Karpas-422 (cell line): ENCODE results near the gene PNKD. TPM values are rescaled to one million over a fixed set of nuclear protein-coding genes. Genes with fewer than 3 reads are reported as not detected.
A peak's percentile ranks its signal among the peaks of the same experiment; 100 is the strongest.
"Not testable (repeated sequence)": the region's sequence is repeated elsewhere in the genome, so short reads cannot be mapped to it uniquely, and the experiment has no call there.

ENCODE experiments used
- DNase-seq: peaks from one replicate; pipeline ENCODE4 v3.0.0-alpha.2; 2015
- H2AFZ ChIP-seq: fragments of 200-600 bp; sonication (generic); 2 replicates; pipeline ENCODE4 v1.6.1; 2014; ENCODE audit warnings: antibody characterized with exemption, low read length, mixed read lengths
- H3K27ac ChIP-seq: fragments of 200-600 bp; sonication (generic); 2 replicates; pipeline ENCODE4 v1.5.1; 2014; ENCODE audit warnings: mild to moderate bottlenecking, low read length, moderate library complexity
- H3K27me3 ChIP-seq: fragments of 200-600 bp; sonication (generic); 2 replicates; pipeline ENCODE4 v1.6.1; 2014; ENCODE audit warnings: low read length, mixed read lengths
- H3K36me3 ChIP-seq: fragments of 200-600 bp; sonication (generic); 2 replicates; pipeline ENCODE4 v1.6.1; 2014; ENCODE audit warnings: low read length, mixed read lengths; ENCODE audit not compliant: insufficient read depth
- H3K4me1 ChIP-seq: fragments of 200-600 bp; sonication (generic); 2 replicates; pipeline ENCODE4 v1.6.1; 2014; ENCODE audit warnings: mild to moderate bottlenecking, low read length, mixed read lengths
- H3K4me2 ChIP-seq: fragments of 200-600 bp; sonication (generic); 2 replicates; pipeline ENCODE4 v1.6.1; 2014; ENCODE audit warnings: low read length, low read depth, mild to moderate bottlenecking; ENCODE audit not compliant: poor library complexity, severe bottlenecking
- H3K4me3 ChIP-seq: fragments of 200-600 bp; sonication (generic); 2 replicates; pipeline ENCODE4 v1.5.1; 2014; ENCODE audit warnings: mild to moderate bottlenecking, antibody characterized with exemption, low read length, mixed read lengths
- H3K79me2 ChIP-seq: fragments of 200-600 bp; sonication (generic); 2 replicates; pipeline ENCODE4 v1.6.1; 2014; ENCODE audit warnings: mild to moderate bottlenecking, low read length, mixed read lengths
- H3K9ac ChIP-seq: fragments of 200-600 bp; sonication (generic); 2 replicates; pipeline ENCODE4 v1.6.0; 2014; ENCODE audit warnings: low read length
- H3K9me2 ChIP-seq: fragments of 200-600 bp; sonication (generic), shearing (Covaris generic); replicated peaks from 2 replicates; pipeline ENCODE4 v1.6.0; 2014; ENCODE audit warnings: mild to moderate bottlenecking, low read length, moderate library complexity; ENCODE audit not compliant: insufficient read depth
- H3K9me3 ChIP-seq: fragments of 300-700, 200-600 bp; sonication (generic); 2 replicates; pipeline ENCODE4 v1.6.1; 2014; ENCODE audit warnings: low read length, mixed read lengths
- H4K20me1 ChIP-seq: fragments of 200-600 bp; sonication (generic); 2 replicates; pipeline ENCODE4 v1.6.1; 2014; ENCODE audit warnings: mild to moderate bottlenecking, antibody characterized with exemption, low read length, low read depth; ENCODE audit not compliant: insufficient read depth
- total RNA-seq: library from RNA; depleted of rRNA; stranded (reverse); fragments of >200 nt; shearing (Covaris generic); gene quantifications from 2 replicates; pipeline ENCODE4 v1.2.3, GENCODE V29; 2014; ENCODE audit warnings: low replicate concordance

PNKD gene
- total RNA-seq, 1 experiment from 2014 or later: 26.5 TPM

DNA sequence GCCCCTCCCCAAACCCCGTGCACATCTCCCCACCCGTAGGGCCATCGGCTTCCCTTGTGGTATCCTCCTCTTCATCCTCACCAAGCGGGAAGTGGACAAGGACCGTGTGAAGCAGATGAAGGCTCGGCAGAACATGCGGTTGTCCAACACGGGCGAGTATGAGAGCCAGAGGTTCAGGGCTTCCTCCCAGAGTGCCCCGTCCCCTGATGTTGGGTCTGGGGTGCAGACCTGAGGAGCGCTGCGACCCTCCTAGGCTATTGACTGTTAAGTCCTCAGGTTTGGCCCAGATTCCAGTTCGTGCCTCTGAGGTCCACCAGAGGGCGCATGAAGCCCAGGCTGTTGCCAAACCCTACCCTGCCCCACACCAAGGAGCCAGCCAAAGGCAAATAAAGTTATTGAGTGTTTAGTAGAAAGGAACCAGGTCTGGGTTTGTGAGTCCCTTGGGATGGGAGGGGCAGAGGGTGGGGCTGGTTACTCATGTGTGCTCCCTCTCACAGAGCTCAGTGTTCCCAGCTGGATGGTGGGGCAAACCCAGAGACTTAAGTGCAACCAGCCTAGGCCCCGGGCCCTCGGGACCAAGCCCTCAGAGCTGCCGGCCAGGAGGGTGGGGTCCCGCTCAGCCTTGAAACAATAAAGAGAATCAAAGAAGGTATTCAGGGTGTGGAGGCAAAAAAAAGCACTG, 2.4 kb downstream of the PNKD start:
- no peaks in the 10 kb centered on the region for H3K9me3 ChIP-seq

DNA sequence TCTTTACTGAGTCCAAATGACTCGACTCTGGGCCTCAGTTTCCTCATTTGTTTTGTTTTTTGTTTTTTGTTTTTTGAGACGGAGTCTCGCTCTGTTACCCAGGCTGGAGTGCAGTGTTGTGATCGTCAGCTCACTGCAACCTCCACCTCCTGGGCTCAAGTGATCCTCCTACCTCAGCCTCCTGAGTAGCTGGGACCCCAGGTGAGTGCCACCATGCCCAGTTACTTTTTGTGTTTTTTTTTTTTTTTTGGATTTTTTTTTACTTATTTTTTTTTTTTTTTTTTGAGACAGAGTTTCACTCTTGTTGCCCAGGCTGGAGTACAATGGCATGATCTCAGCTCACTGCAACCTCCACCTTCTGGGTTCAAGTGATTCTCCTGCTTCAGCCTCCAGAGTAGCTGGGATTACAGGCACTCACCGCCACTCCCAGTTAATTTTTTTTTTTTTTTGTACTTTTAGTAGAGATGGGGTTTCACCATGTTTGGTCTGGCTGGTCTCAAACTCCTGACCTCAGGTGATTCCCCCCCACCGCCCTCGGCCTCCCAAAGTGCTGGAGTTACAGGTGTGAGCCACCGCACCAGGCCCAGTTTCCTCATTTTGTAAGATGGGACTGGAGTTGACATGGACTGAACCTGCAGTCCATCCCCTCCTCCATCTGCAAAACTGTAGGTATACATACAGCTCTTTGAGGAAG, 3.0 kb downstream of the PNKD start:
- not testable (repeated sequence) for H2AFZ ChIP-seq, H3K27me3 ChIP-seq, H3K9me3 ChIP-seq, H3K9me2 ChIP-seq, H3K9ac ChIP-seq, H3K27ac ChIP-seq, DNase-seq, H3K4me3 ChIP-seq, H3K36me3 ChIP-seq, H4K20me1 ChIP-seq
- H3K4me2 ChIP-seq: peak overlapping the region; percentile 41
- peaks cover 18% of the 10 kb centered on the region for H3K79me2 ChIP-seq
- peaks cover 25% of the 10 kb centered on the region for H3K4me1 ChIP-seq

More for the DNA sequence above, 2.4 kb downstream of the PNKD start:
- peak; percentile 95 for DNase-seq
- H4K20me1 ChIP-seq: peaks cover 9% of the 10 kb centered on the region; the same call in 1 of the 2 replicates
- peak overlapping the region; percentile 98; the same call in 1 of the 2 replicates for H3K4me3 ChIP-seq
- no peaks in the 10 kb centered on the region for H3K27me3 ChIP-seq
- peaks cover 18% of the 10 kb centered on the region for H3K79me2 ChIP-seq
- no peak overlapping the region; the same call in 1 of the 2 replicates for H3K27ac ChIP-seq
- H2AFZ ChIP-seq: no peak overlapping the region
- H3K4me1 ChIP-seq: peaks cover 25% of the 10 kb centered on the region
- H3K36me3 ChIP-seq: peaks cover 8% of the 10 kb centered on the region; the same call in 1 of the 2 replicates
- H3K9ac ChIP-seq: peak overlapping the region; percentile 9; the same call in 1 of the 2 replicates
- no peaks in the 10 kb centered on the region for H3K9me2 ChIP-seq
- peak overlapping the region; percentile 83 for H3K4me2 ChIP-seq

DNA sequence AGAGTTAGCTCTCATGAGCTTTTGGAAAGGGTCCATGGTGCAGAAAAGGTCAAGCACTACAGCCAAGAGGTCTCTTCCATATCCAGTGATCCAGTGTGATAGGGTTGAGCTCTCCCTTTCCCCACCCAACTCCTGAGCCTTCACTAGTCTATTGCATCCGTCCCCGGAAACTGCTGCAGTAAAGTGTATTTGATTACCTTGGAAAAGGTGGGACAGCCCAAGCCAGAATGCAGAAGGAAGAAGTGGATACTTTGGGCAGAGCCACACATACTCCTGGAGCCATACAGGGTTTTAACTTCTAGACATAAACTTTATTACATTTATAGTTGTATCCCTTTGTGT, 3.6 kb downstream of the PNKD start:
- no peak overlapping the region for H3K27ac ChIP-seq
- H3K9me2 ChIP-seq: no peaks in the 10 kb centered on the region
- H3K9ac ChIP-seq: no peak overlapping the region
- H3K4me3 ChIP-seq: no peak overlapping the region
- no peak overlapping the region for H3K4me2 ChIP-seq
- peaks cover 9% of the 10 kb centered on the region; the same call in 1 of the 2 replicates for H4K20me1 ChIP-seq
- H3K36me3 ChIP-seq: peaks cover 8% of the 10 kb centered on the region; the same call in 1 of the 2 replicates
- H2AFZ ChIP-seq: no peak overlapping the region
- H3K27me3 ChIP-seq: no peaks in the 10 kb centered on the region
- DNase-seq: no peak
- H3K79me2 ChIP-seq: peaks cover 17% of the 10 kb centered on the region
- no peaks in the 10 kb centered on the region for H3K9me3 ChIP-seq
- peaks cover 24% of the 10 kb centered on the region for H3K4me1 ChIP-seq

DNA sequence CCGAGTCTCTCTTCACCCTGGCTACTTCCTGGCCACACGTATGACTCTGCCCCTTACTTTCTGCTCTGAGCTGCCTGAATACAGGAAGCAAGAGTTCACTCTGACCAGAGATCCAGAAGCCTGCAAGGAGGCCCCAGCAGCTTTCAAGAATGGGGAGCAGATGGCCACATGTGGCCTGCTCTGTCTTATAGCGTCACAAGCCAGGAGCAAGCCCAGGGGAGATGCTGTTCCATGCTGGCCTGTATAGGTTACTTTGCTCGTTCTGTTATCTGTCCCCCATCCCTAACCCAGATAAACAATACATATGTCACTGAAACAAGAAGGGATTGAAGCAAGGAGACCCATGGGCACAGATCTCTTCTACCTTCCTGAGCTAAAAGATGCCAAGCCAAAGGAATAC, 4.3 kb downstream of the PNKD start:
- Histone ChIP-seq H3K4me3 (no peak overlapping the region), H3K9ac (no peak overlapping the region), H3K27me3 (no peaks in the 10 kb centered on the region), H3K4me2 (no peak overlapping the region), H3K9me3 (no peaks in the 10 kb centered on the region), H4K20me1 (0 out of 2 replicates have a peak, but pooled peaks cover 4% of the 10 kb centered on the region), H3K27ac (no peak overlapping the region), H2AFZ (no peak overlapping the region), H3K9me2 (no peaks in the 10 kb centered on the region), H3K79me2 (peaks cover 10% of the 10 kb centered on the region), H3K4me1 (peaks cover 21% of the 10 kb centered on the region), H3K36me3 (peaks cover 8% of the 10 kb centered on the region; the same call in 1 of the 2 replicates)
- no peak for DNase-seq

DNA sequence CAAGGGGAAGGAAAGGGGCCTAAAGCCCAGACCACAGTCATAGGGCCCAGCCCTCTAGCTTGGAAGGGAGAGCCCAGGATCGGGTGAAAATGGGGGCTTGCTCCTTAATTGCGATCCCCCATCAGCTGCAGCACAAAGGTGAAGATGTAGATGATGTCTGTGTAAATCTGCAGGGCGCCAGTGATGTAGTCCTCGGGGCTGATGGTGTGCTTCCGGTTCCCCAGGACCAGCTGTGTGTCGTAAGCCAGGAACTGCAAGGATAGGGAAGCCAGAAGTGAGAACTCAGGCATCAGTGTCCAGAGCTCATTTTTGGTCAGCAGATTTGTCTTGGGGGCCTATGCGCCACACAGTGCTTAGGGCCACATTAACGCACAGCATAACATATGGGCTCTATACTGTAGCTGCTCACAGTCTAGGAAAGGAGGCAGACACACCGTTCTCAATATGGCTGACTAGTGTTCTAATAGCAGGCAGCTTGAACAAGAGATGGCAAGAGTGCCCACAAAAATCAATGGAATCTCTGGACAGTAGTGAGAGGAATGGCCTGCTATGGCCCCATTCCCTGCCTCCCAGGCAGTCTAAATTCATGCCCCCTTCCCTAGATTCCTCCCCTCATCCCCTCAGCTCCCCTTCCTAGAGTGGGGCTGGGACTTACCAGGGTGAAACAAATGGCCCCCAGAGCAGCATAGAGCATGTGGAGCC, 5.2 kb downstream of the PNKD start:
- no peaks in the 10 kb centered on the region for H3K27me3 ChIP-seq
- H2AFZ ChIP-seq: no peak overlapping the region
- no peaks in the 10 kb centered on the region for H3K9me2 ChIP-seq
- H4K20me1 ChIP-seq: 0 out of 2 replicates have a peak, but pooled peaks cover 4% of the 10 kb centered on the region
- no peak overlapping the region for H3K4me3 ChIP-seq
- DNase-seq: no peak
- no peak overlapping the region for H3K9ac ChIP-seq
- H3K27ac ChIP-seq: no peak overlapping the region
- H3K9me3 ChIP-seq: no peaks in the 10 kb centered on the region
- no peak overlapping the region for H3K4me2 ChIP-seq
- H3K4me1 ChIP-seq: peaks cover 21% of the 10 kb centered on the region
- peaks cover 8% of the 10 kb centered on the region; the same call in 1 of the 2 replicates for H3K36me3 ChIP-seq
- H3K79me2 ChIP-seq: peaks cover 7% of the 10 kb centered on the region; the same call in 1 of the 2 replicates

DNA sequence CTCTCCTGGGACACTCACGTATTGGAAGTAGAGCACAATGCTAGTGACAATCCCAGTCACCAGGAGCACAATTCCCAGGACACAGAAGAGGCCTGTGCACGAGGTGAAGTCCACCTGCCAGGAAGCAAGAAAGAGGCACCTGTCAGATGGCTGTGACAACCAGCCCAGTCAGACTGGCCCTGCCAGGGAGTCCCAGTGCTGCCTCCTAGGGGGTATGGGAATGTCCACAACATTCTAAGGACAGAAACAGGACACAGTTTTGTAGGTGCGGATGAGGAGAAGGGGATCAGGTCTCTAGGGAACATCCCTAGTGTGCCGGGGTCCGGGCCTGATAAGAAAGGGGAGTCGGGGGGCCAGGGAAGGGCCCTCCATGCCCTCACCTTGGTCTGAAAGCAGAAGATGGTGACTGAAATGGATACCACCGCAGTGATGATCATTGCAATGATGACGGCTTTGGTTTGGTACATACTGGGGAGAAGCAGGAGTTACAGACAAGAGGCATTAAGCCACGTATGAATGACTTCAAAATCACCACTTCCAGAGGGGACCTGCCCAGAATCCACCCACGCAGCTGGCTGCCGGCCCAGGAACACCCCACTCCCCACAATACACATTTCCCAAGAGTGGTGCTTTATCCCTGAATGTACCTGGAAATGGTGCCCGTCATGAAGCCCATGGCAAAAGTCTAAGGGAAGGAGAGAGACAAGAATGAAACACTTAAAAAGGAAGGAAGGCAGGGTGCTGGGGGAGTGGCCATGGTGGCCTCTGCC, 6.9 kb downstream of the PNKD start:
- Histone ChIP-seq H3K4me1 (peaks cover 10% of the 10 kb centered on the region), H3K9ac (no peak overlapping the region), H3K9me2 (no peaks in the 10 kb centered on the region), H3K4me3 (no peak overlapping the region), H3K79me2 (no peaks in the 10 kb centered on the region), H3K27me3 (no peaks in the 10 kb centered on the region), H3K9me3 (no peaks in the 10 kb centered on the region), H3K36me3 (peaks cover 8% of the 10 kb centered on the region; the same call in 1 of the 2 replicates), H3K27ac (no peak overlapping the region), H2AFZ (no peak overlapping the region), H4K20me1 (0 out of 2 replicates have a peak, but pooled peaks cover 1% of the 10 kb centered on the region), H3K4me2 (no peak overlapping the region)
- DNase-seq: no peak

DNA sequence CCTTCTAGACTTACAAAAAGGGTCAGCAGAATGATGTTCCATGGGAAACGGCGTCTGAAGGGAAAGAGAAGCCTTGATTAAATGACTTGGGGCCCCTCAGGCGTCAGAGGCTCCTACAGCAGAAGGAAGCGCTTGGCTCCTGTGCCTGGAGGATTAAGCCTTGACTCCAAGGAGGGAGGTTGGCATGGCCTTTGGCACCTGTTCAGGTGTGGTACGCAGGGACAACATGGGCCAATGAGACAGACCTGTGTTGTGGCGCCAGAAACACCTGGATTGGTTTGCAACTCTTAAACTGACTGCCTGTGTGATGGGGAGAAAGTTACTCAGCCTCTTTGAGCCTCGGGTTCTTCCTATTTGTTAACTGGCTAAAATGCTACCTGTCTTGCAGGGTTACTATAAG, 7.6 kb downstream of the PNKD start:
- Histone ChIP-seq H3K9me2 (no peaks in the 10 kb centered on the region), H3K27me3 (no peaks in the 10 kb centered on the region), H3K27ac (no peak overlapping the region), H3K36me3 (peaks cover 8% of the 10 kb centered on the region; the same call in 1 of the 2 replicates), H4K20me1 (no peaks in the 10 kb centered on the region), H3K79me2 (no peaks in the 10 kb centered on the region), H2AFZ (no peak overlapping the region), H3K4me1 (peaks cover 3% of the 10 kb centered on the region), H3K4me3 (no peak overlapping the region), H3K9ac (no peak overlapping the region), H3K4me2 (no peak overlapping the region), H3K9me3 (no peaks in the 10 kb centered on the region)
- DNase-seq: no peak
